Stimulated activated CD4-positive, alpha-beta T cell treated with anti-CD3 and anti-CD28 coated beads, Interleukin-1b, Interleukin-23, amount 100 ng/mL, for 24 hours (primary cell): ENCODE results near the gene ASTN1.

Source experiments
- DNase-seq, 4 experiments: peaks; one replicate each; pipeline ENCODE4 v3.0.0-alpha.2; 2020; ENCODE audit warnings: low read depth in 4 of 4, low spot score in 1 of 4

Gene ASTN1

GRCh38 chr1:177045151-177045550, 119.4 kb downstream of the ASTN1 start:
- DNase-seq = no peak

GRCh38 chr1:177044390-177044789, 120.1 kb downstream of the ASTN1 start:
- DNase-seq = no peak

GRCh38 chr1:177043597-177043996, 120.9 kb downstream of the ASTN1 start:
- DNase-seq = no peak

DNA sequence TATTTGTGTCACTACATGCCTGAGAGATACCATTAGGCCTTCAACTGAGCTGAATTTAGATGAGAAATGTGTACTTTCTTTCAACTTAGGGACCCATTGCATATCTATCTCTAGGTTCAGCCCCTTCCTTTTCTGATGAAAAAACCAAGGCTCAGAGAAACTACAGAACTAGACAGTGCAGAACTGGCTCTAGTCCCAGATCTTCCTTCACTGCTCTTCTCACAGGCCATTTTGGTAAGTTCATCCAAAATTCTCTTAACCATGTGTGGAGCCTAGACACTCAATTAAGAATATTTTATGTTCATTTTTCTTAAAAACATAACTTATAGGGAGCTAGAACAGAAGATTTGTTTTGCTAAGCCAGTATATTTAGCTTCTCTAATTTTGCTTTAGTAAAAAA, 128.9 kb downstream of the ASTN1 start:
- DNase-seq = no peak

- DNase-seq = no peak
Measured at GRCh38 chr1:177033628-177034027, 130.9 kb downstream of the ASTN1 start.

GRCh38 chr1:177032434-177032833, 132.1 kb downstream of the ASTN1 start:
- no peak for DNase-seq

DNA sequence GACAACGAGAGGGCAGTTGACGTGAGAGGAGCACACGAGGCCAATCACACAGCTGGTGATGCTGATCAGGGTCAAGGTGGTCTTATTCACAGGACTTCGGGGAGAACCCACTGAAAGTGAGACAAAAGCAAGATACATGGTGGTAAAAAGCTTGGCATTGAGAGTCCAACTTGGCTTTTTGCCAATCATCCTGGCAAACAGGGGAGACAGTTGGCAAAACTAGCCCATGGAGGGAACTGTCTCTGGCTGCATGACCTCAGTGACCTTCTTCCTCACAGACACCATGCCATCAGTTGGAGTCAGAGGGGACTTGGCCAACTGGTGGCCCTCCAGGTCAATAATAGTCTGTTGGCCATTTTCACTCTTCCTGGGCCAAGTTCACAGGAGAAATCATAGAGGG, 139.9 kb downstream of the ASTN1 start:
- DNase-seq = no peak

DNA sequence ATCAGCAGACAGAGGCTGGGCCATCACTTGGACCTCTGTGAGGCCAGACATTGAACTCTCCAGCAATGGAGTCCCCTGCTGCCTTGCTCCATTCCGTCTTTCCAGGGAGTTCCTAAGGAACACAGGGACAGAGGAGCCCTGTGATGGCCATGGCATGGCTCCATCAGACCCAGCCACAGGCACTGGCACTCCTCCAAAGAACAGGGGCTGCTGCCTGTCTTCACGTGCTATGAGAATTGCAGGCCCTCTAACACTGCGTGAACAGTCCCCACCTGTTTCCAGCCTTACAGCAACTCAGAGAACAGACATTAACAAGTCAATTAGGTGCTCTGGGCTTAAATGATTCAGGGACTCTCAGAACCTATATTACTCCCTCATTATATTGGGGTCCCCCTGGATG, 140.8 kb downstream of the ASTN1 start:
- no peak for DNase-seq

GRCh38 chr1:177023249-177023648, 141.3 kb downstream of the ASTN1 start:
- DNase-seq = no peak

GRCh38 chr1:177021687-177022086, 142.8 kb downstream of the ASTN1 start:
- no peak for DNase-seq

- no peak for DNase-seq
Measured at GRCh38 chr1:177020851-177021589, 143.5 kb downstream of the ASTN1 start.

GRCh38 chr1:177017287-177017852, 147.1 kb downstream of the ASTN1 start:
- DNase-seq = no peak

GRCh38 chr1:177014325-177014724, 150.2 kb downstream of the ASTN1 start:
- no peak for DNase-seq

GRCh38 chr1:177012342-177012925, 152.1 kb downstream of the ASTN1 start:
- DNase-seq = no peak

GRCh38 chr1:177011508-177011907, 153.0 kb downstream of the ASTN1 start:
- no peak for DNase-seq

DNA sequence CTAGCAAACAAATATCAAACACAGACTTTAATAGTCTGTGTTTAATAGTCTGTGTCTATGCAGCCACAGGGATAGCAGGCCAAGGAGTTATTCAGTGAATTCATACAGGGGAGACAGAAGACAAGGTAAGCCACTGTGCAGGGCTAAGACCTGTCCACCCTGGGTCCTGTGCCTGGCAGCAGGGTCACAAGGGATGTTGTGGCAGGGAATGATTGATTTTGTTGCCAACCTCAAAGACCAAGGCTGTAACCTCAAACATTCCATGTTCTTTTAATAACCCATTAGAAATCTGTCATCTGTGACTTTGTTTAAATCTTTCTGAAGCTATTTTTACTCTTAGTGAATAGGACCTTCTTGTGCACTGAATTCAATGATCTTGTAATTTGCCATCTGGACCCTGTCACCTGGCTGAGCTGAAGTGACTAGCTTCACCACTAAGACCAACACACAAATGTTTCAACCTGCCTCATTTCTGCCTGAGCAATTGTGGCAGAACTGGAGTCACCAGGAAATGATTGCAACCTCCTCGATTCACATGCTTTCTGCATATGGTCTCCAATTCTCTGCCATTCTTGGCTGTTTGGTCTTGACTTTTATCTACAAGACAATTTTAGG, 154.2 kb downstream of the ASTN1 start:
- DNase-seq = no peak

GRCh38 chr1:177008653-177009052, 155.9 kb downstream of the ASTN1 start:
- DNase-seq = no peak

DNA sequence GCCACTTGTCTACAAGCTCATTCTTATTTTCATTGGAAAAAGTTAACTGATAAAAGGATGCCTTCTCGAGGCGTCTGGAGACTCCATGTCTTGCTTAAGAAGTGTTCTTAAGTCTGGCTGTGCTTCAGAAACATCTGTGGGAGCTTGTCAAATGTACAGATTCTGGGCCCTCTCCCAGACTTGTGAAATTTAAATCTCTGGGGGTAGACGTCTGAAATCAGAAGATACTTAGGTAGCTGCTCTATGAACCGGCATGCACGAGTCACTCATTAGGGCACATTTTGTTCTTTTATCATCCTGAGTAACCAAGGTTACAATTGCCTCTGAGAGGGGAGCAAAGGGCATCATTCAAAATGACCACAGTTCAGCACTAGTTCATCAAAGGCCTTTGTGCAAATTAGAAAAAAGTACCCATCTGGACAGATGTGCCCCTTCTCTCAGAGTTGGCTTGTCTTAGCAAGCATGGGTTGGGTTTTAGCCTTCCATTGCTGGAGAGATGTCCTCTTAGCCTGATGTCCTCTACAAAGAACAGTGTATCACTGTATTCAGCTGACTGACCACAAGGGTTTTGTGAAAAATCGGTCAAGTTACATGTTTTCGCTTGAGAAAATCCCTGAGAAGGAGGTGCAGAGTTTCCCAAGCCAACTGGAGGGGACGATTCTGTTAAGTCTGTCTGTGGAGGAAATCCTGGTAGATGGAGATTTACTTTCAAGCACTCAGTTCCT, 156.9 kb downstream of the ASTN1 start:
- no peak for DNase-seq

DNA sequence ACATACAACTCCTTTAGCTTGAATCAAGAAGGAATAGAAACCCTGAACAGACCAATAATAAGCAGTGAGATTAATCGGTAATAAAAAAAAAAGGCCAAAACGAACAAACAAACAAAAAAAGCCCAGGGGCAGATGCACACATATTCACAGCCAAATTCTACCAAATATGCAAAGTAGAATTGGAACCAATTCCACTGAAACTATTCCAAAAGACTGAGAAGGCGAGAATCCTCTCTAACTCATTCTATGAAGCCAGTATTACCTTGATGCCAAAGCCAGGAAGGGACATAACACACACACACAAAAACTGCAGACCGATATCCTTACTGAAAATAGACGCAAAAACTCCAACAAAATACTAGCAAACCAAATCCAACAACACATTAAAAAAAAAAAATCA, 161.6 kb downstream of the ASTN1 start:
- no peak for DNase-seq

- no peak for DNase-seq
Measured at GRCh38 chr1:177001556-177001955, 163.0 kb downstream of the ASTN1 start.

DNA sequence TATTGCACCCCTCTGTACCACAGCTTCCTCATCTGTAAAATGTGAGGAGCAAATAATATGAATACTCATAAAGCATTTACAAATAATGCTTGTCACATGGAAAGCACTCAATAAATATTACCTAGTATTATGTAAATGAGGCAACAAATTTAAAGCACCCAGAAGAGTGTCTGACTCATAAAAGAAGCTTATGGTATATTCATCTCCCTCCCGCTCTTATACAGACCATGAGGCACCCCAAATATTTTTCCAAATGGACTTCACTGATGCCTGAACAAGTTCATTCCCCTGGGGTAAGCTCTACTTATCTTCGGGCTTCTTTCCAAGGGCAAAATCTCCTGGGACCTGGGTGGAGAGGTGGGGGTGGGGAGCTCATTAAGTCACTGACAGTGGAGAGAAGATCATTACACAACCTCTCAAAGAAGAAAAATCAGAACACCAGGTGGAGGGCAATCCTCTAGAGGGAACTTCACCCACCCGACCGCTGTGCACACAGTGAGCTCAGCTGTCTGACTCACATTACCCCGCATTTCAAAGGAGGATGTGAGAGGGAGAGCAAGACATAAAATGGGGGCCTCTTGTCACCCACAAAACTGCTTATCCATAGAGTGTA, 166.2 kb downstream of the ASTN1 start:
- no peak for DNase-seq
